Raji (cell line): ENCODE measurements around the gene CNTF.

ENCODE experiments used
- POLR2A ChIP-seq: IDR thresholded peaks from 2 replicates; pipeline ENCODE4 v1.6.1; 2011; ENCODE audit warnings: low read depth, low read length, control low read depth; ENCODE audit not compliant: insufficient read depth

The CNTF gene

DNA sequence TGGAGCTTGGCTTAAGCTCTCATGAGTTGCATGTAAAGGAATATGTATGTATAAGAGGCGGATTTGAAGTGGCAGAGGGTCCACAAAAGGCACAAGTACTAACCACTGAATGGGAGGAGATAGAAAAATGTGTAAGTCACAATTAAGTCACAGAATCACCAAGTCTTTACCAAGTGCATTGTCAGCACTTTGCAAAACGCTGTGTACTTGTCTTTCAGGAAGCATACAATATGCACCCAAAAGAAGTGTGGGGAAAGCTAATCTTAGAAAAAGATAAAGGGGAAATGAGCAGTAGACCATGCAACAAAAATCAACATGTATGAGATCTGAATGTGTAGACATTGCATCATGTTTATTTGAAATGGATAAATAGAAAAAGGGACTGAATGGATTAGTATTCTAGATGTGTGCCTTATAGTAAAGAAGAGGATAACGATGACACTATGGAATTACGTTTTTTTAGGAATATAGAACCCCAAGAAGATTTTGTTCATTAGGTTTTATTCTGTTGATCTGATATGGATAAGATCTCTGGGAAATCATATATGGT is 4.5 kb downstream of the CNTF start:
- no peak for TF ChIP-seq POLR2A

DNA sequence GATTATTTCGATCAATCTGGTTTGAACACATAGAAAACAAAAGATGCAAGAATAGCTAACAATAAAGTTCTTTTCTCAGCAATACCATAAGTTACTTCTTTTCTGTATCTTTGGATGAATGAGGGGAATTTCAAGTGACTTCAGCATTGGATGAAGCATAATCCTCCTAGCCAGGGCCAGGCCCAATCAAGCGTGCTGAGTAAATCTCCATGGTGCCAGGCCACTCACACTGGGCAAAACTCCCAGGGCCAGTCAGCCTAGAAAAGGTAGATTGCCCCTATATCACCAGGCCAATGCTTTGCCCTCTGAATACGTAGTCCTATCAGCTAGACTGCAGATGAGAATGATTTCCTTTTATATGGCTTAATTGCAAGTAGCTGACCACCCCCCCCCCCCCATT is 6.0 kb downstream of the CNTF start:
- TF ChIP-seq POLR2A = no peak

DNA sequence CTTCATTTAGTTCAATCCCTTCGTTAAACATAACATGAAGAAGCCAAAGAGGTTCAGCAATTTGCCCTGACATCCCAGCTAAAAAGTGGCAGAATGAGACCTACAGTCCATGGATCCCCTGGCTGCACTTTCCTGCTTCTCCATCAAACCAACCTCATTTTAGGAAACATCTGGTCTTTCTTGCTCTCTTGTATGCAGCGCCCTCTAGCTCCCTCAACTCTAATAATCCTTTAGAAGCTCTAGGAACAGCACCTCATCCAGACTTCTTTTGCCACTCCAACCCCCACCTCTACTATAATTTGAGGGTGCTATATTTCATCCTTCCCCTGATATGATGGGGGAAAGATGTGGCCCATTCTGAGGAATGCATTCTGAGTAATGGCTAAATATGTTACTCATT is 7.4 kb downstream of the CNTF start:
- TF ChIP-seq POLR2A = no peak

DNA sequence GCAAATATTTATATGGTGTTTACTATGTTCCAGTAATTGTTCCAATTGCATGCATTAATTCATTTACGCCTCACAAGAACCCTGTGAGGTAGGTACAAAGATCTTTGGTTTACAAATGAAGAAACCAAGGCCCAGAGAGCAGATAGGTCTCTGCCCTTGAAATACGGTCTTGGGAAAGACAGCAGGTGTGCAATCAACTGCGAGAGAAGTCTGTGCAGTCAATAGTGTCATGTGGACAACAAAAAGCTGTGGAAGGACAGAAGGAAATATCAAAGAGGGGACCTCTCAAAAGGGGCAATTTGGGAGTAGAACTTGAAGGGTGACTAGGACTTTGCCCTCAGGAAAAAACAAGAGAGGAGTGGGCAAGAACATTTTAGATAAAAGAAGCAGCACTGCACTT is 8.9 kb downstream of the CNTF start:
- TF ChIP-seq POLR2A = no peak

DNA sequence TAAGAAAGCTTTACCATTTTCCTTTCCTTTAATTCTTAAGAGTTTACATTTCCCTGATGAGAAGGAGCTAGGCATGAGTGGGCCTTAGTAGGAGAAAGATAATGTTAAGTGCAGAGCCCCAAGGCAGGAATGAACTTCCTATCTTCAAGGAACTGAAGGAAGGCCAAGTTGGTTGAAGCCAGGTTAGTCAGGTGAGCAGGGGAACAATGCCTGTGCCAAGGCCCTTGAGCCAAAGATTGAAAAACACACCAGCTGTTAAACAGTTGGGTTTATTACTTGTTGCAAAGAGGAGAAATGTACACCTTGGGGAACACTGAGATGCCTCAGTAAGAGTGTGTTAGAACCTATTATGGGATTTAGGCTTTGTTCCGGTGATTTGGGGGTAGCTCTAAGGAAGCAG is 10.0 kb downstream of the CNTF start:
- no peak for TF ChIP-seq POLR2A

DNA sequence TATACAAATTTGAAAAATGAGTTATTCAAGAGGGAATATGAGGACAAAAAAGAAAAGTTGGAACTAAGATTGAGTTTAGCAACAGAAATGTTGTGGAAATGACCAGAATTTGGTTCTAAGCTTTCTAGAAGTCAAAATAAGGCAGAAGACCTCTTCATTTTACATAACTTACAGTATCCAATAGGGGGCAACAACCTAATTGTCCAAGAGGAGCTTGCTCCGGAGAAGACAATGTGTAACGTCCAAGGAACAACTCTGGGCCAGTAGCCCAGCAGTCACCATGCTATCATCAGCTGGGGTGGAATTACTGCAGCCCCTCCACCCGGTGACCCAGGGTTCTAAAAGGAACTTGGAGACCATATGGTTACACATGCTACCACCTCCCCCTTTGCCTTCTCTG is 14.1 kb downstream of the CNTF start:
- no peak for TF ChIP-seq POLR2A

DNA sequence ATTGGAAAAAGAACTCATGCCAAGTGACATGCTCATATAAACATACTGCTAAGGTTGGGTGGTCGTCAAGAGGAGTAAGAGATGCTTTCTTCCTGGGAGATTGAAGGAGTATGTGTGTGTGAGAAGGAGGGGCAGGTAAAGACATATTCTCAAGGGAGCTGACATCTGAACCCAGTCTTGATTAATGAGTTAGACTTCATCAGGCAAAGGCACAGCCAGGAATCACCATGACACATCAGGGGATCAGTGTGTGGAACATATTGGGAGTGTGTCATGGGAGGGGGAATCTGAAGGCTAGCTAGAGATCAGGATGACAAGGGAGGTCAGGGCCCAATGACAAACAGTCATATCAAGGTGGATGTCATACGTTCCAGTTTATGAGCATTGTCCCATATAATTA is 14.9 kb downstream of the CNTF start:
- no peak for TF ChIP-seq POLR2A

DNA sequence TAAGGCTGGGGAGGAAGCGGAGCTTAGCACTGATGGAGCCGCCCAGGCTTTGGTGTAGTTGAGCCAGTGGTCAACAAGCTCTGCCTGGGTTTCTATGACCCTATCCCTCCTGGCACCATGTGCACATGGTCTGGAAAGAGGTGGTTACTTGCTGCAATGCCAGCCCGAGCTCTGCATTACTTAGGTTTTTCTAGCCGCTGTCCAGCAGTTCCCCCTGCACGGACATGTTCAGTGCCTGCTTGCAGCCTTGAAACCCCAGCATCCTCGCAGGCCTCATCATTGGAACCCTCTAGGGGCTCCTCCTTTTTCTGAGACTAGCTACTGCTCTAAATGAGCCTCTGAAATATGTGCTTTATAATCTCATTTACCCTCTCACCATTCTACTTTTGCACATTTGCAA is 16.6 kb downstream of the CNTF start:
- no peak for TF ChIP-seq POLR2A

DNA sequence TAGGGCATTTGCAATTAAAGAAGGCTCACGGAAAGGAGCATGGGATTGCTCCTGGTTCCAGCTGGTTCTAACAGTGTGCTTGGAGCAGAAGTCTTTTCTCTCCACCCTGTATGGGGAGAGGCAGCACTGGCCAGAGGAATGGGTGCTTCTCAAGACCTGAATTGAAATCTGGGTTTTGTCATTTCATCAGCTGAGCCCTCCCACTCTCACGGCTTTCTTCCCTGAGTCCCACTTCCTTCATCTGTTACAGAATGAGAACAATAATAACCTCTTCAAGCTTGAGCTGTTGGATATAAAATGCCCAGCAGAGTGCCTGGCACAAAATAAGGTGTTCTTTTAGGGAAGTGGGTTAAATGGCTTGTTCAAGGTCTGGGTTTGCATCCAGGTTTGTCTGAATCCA is 17.2 kb downstream of the CNTF start:
- TF ChIP-seq POLR2A = no peak

DNA sequence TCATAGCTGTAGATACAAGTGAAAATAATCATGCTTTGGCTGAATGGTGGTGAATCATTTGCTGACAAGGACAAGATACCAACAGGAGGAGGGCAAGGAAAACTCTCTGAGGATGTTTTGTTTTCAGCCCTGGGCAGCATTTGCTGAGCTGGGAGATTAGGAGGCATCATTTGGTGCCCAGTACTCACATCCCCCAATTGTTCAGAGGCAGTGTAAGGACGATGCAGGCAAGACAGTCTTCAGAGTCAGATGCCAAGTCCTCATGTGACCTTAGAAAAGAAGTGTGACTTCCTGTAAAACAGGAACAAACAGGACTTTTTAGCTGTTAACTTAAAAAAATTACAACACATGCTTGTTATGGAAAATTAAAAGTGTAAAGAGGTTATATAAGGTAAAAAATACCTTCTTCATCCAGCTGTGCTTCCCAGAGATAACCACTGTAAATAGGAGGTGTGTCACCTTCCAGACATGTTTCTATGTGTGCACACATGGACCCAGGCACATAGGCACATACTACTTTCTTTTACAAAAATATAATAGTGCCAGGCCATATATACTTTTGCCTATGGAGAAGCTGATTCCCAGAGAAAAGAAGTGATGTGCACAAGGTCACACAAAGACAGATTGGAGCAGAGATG is 18.0 kb downstream of the CNTF start:
- no peak for TF ChIP-seq POLR2A

DNA sequence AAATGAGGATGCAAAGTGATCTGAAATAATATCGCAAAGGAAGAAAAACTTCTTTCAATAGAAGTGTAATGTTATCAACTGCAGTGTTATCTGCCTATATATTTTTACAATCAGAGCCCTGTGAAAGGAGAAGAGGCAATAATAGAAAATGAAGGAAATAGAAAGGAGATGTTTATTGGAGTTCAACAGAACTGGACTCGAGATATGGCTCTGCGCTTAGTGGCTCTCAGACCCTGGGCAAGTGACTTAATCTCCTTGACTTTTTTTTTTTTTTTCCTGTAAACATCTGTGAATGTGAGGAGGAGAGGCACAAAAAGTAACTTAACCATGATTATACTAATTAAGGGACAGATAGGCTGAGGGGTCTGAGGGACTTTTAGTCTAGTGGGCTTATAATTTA is 18.9 kb downstream of the CNTF start:
- no peak for TF ChIP-seq POLR2A

DNA sequence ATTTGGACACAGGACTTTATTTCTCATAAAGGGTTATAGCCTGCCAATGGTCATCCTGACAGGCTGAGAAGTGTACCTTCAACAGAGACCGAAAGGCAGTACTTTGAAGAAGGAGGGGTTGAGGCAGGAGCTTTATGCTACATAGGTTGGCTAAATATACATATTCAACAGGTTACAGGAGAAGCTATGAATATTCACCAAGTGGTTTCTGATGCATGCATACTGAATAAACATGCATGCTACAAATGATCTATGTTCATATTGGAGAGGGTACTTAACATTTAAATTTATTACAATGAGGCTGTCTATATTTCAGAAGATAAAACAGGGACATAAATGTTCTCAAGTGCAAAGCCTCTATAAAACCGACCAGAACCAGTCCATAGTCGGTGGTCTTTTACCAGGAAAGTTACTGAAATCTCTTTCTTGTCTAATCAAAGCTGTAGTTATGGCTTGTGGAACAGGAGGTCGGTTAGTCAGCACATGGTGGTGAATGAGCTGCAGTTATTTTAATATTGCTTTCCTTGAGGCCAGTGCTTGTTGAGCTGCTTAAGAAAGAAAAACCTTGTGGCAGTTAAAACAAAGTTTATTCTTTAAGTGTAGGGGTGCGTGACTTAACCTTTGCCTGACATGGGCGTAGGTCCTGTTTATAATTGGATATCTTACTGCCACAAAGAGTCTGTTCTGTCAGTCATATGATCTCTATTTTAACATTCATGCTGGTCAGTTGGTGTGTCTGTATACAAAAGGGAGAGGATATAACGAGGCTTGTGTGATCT is 19.5 kb downstream of the CNTF start:
- TF ChIP-seq POLR2A = no peak

DNA sequence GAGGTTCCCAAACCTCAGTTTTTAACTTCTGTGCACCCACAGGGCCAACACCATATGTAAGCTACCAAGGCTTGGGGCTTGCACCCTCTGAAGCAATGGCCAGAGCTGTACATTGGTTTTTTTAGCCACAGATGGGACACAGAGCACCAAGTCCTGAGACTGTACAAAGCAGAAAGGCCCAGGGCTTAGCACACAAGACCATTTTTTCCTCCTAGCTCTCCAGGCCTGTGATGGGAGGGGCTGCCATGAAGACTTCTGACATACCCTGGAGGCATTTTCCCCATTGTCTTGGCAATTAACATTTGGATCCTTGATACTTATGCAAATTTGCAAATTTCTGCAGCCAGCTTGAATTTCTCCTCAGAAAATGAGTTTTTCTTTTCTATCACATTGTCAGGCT is 23.4 kb downstream of the CNTF start:
- no peak for TF ChIP-seq POLR2A

DNA sequence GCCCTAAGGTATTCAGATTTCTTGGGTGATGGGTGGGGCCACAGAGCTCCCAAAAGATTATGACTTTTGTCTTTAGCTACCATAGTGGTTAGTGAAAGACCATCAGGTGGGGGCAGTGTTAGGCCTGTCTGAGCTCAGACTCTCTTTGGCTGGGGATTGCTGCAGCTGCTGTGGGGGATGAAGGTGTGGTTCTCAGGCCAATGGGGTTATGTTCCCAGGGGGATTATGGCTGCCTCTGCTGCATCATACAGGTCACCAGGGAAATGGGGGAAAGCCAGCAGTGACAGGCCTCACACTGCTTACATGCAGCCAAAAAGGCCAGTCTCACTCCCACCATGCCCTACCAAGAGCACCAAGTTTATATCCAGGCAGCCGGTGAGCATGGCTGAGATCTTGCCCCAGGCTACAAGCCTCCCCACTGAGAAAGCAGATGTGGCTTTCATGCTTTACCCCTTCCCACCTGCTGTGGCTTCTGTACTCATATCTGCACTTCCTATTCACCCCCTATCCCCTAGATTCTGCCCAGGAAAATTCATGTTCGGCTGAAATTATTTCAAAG is 24.8 kb downstream of the CNTF start:
- 0 out of 2 replicates have a peak, but pooled peaks have one; percentile 47 for TF ChIP-seq POLR2A

DNA sequence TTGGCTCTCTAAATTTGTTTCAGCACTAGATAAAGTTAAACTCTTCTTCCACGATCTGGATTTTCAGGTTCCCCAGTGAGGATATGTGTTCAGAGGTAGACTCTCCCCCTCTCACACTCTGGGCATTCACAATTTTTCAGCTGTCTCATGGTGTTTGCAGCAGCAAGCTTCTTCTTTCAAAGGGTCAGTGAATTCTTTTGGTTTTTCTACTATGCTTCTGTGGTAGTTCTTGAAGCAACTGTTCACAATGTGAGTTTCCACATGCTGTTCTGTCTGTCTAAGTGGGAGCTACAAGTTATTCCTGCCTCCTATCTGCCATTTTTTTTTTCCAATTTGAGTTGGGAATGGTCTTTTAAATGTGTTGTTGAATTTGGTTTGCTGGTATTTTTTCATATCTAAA is 25.4 kb downstream of the CNTF start:
- no peak for TF ChIP-seq POLR2A

DNA sequence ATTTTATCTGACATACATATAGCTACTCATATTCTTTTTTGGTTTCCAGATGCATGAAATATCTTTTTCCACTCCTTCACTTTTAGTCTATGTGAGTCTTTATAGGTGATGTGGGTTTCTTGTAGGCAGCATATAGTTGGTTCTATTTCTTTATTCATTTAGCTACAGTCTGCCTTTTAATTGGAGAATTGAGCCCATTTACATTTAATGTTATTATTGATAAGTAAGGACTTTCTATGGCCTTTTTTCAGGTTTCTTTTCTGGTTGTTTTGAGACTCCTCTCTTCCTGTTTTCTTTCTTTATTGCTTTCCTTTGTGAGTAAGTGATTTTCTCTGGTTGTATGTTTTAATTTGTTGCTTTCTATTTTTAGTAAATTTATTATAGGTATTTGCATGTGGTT is 27.2 kb downstream of the CNTF start:
- no peak for TF ChIP-seq POLR2A
